ENCODE measurements around the gene PRXL2B.

PRXL2B gene

DNA sequence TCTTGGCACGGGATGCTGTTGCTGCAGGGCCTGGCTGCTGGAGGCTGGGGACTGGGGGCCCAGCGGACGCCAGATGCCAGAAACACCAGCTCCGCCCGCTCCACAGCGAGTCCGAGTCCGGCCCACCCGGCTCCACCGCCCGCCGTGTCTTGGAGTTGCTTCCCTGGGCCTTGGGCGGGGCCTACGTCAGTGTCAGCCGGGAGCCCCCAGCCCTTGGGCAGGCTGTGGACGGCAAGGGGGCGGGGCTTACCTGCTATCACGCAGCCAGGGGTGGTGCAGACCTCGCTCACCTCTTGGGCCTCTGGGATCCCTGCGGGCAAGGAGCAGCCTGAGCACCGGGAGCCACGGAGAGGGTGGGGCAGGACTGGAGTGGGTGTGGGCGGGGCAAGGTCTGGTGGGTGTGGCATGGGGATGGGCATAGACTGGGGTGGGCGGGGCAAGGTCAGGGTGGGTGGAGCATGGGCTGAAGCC is 24.5 kb downstream of the PRXL2B start:
- DNase-seq (ENCODE audit: low read depth): no peak
- H3K4me3 ChIP-seq (ENCODE audit: low read depth, low read length): no peak overlapping the region

DNA sequence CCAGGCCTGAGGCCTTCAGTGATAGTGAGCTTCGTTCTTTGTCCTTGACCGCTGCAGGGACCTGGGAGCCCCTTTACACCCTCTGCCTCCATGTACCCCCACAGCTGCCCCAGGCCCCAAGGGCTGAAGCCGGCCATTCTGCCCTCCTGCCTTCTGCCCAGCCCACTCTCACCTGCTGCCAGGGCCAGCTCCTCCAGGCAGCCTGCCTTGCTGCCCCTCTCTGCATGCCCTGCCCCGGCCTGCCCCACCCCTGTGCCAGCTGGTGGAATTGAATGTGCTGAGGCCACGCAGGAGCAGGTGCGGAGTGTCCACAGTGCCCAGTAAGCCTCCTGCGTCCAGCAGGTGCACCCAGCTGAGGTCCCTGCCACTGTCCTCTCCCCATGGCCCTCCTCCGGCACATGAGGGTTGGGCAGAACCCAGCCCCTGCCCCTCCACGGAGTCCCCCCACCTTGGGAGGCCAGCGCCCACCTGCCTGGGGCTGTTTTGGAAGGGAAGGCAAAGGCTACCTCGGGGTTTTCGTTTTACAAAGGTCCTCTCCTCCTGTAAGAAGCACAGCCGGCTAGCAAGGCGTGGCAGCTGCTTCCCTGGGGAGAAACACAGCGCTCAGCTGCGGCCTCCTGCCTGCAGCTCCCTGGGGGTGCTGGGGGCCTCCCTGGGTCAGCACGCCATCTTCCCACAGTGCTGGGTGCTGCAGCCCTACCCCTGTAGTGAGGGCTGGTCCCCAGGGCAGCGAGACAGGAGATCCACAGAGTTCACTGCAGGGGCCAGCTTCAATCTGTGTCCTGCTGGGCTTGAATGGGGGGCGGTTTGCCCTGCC is 25.3 kb downstream of the PRXL2B start:
- TF ChIP-seq MYC (IDR thresholded peaks at IDR 0.05; ENCODE audit: low read depth, low read length) (no peak), POLR2A (IDR thresholded peaks at IDR 0.05; ENCODE audit: extremely low read depth, insufficient read length) (no peak)
- TF ChIP-seq, protein P1, sequence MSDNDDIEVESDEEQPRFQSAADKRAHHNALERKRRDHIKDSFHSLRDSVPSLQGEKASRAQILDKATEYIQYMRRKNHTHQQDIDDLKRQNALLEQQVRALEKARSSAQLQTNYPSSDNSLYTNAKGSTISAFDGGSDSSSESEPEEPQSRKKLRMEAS (IDR thresholded peaks at IDR 0.05; ENCODE audit: low read depth, low read length): no peak
- TF ChIP-seq, protein P2, sequence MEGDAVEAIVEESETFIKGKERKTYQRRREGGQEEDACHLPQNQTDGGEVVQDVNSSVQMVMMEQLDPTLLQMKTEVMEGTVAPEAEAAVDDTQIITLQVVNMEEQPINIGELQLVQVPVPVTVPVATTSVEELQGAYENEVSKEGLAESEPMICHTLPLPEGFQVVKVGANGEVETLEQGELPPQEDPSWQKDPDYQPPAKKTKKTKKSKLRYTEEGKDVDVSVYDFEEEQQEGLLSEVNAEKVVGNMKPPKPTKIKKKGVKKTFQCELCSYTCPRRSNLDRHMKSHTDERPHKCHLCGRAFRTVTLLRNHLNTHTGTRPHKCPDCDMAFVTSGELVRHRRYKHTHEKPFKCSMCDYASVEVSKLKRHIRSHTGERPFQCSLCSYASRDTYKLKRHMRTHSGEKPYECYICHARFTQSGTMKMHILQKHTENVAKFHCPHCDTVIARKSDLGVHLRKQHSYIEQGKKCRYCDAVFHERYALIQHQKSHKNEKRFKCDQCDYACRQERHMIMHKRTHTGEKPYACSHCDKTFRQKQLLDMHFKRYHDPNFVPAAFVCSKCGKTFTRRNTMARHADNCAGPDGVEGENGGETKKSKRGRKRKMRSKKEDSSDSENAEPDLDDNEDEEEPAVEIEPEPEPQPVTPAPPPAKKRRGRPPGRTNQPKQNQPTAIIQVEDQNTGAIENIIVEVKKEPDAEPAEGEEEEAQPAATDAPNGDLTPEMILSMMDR (IDR thresholded peaks at IDR 0.05; ENCODE audit: low read depth, low read length): no peak
- no peak overlapping the region for H3K4me3 ChIP-seq (ENCODE audit: low read depth, low read length)
- peak; percentile 59 for DNase-seq (ENCODE audit: low read depth)

More for the DNA sequence above, 24.5 kb downstream of the PRXL2B start:
- TF ChIP-seq POLR2A (IDR thresholded peaks at IDR 0.05; ENCODE audit: extremely low read depth, insufficient read length): no peak
- TF ChIP-seq, protein P2 (IDR thresholded peaks at IDR 0.05; ENCODE audit: low read depth, low read length): no peak
- TF ChIP-seq, protein P1 (IDR thresholded peaks at IDR 0.05; ENCODE audit: low read depth, low read length): no peak

DNA sequence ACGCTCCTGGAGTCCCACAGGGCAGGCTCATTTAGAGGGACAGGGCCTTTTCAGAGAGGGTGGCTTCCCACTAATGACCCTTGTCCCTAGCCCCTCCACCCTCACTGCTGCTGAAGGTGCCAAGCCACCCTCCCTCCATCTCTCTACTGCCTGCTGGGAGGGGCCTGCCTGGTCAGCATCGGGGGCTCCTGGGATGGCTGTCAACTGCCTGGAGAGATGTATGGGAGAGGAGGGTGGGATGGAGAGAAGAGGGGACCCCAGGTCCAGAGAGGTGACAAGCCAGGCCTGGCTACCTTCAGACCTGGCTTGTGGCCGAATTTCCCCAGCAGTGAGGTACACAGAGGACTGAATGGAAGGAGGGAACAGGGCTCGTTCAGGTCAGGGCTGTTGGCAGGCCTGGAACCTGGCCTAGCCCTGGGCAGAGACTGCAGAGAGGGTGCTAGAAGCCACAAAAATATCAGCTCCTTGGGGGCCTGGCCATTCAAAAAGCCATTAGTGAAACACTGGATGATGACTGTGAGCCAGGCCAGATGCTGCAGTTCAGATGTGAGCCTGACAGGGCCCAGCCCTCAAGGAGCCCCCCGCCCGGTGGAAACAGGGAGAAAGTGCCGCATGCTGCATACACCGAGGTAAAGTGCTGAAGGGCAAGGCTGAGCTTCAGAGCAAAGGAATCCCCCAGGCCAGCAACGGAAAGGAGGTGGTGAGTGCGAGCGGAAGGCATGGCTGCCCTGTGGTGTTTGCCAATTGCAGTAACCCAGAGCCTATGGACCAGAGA is 26.2 kb downstream of the PRXL2B start:
- no peak for DNase-seq (ENCODE audit: low read depth)
- H3K4me3 ChIP-seq (ENCODE audit: low read depth, low read length): no peak overlapping the region
- TF ChIP-seq, protein P2 (IDR thresholded peaks at IDR 0.05; ENCODE audit: low read depth, low read length): no peak
- TF ChIP-seq POLR2A (IDR thresholded peaks at IDR 0.05; ENCODE audit: extremely low read depth, insufficient read length) (no peak), MYC (IDR thresholded peaks at IDR 0.05; ENCODE audit: low read depth, low read length) (no peak)
- TF ChIP-seq, protein P1 (IDR thresholded peaks at IDR 0.05; ENCODE audit: low read depth, low read length): no peak

DNA sequence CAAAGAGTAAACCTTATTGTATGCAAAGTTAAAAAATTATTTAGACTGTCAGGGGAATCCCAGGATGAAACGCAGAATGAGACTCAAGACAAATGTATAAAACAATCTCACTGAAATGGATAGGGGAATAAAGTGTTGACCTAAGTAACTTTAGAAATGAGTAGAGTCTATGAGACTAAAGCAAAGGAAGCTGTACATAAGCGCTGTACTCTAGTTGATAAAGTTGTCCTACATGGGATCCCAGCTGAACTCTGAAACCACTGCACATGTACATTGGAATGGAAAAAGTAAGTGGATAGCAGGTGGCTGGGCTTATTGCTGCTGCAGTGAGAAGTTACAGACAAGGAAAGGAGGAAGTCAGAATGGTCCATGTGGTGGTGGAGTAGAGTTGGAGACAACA is 27.6 kb downstream of the PRXL2B start:
- no peak for DNase-seq (ENCODE audit: low read depth)
- H3K4me3 ChIP-seq (ENCODE audit: low read depth, low read length): no peak overlapping the region
- TF ChIP-seq, protein P2 (IDR thresholded peaks at IDR 0.05; ENCODE audit: low read depth, low read length): no peak
- TF ChIP-seq MYC (IDR thresholded peaks at IDR 0.05; ENCODE audit: low read depth, low read length): no peak
- no peak for TF ChIP-seq POLR2A (IDR thresholded peaks at IDR 0.05; ENCODE audit: extremely low read depth, insufficient read length)
- TF ChIP-seq, protein P1 (IDR thresholded peaks at IDR 0.05; ENCODE audit: low read depth, low read length): no peak

DNA sequence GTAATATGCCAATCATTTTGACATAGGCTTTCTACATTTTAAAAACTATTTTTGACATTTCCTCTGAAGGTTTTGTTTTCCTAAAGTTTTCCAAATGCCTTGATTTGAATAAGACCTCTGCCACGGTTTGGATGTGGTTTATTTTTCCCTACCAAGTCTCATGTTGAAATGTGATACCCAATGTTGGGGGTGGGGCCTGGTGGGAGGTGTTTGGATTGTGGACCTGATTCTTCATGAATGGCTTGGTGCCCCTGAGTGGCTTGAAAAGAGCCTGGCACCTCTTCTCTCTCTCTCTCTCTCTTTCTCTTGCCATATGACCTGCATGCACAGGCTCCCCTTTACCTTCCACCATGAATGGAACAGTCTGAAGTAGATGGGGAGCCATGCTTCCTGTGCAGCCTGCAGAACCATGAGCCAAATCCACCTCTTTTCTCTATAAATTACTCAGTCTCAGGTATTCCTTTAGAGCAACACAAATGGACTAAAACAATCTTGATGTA is 31.4 kb downstream of the PRXL2B start:
- DNase-seq (ENCODE audit: low read depth): no peak
- TF ChIP-seq, protein P1 (IDR thresholded peaks at IDR 0.05; ENCODE audit: low read depth, low read length): no peak
- TF ChIP-seq POLR2A (IDR thresholded peaks at IDR 0.05; ENCODE audit: extremely low read depth, insufficient read length) (no peak), MYC (IDR thresholded peaks at IDR 0.05; ENCODE audit: low read depth, low read length) (no peak)
- TF ChIP-seq, protein P2 (IDR thresholded peaks at IDR 0.05; ENCODE audit: low read depth, low read length): no peak
- H3K4me3 ChIP-seq (ENCODE audit: low read depth, low read length): no peak overlapping the region
